Coronary artery (tissue), 2 donors: Measurements from ENCODE around the gene UBAP1L.

Experiments used
- DNase-seq: peaks from one replicate; pipeline ENCODE4 v3.0.0-alpha.2; 2017; ENCODE audit warnings: low spot score
- H3K27ac ChIP-seq, 2 donors: fragments of 200-600 bp; sonication (generic); one replicate each; pipeline ENCODE4 v1.5.1; 2016 to 2019
- H3K4me3 ChIP-seq: fragments of 200-600 bp; sonication (generic); 2 replicates; pipeline ENCODE4 v1.5.1; 2016; ENCODE audit warnings: mild to moderate bottlenecking, moderate library complexity
- CTCF ChIP-seq: fragments of 200-600 bp; sonication (generic); IDR thresholded peaks from one replicate; pipeline ENCODE4 v1.5.1; 2019; ENCODE audit warnings: antibody characterized with exemption

Gene UBAP1L

GRCh38 chr15:65134538-65134937, 19.5 kb upstream of the UBAP1L start:
- Histone ChIP-seq H3K27ac (no peak overlapping the region), H3K4me3 (peak overlapping the region; percentile 75)
- no peak for TF ChIP-seq CTCF
- DNase-seq, result no peak

- Histone ChIP-seq H3K27ac (peak within 1 kb of the TSS; percentile 75 to 85), H3K4me3 (peak within 1 kb of the TSS; percentile 75)
- DNase-seq, result peak; percentile 88
- no peak for TF ChIP-seq CTCF
Measured at GRCh38 chr15:65133548-65134200, 18.7 kb upstream of the UBAP1L start, which contains the start of gene PDCD7. Gene PDCD7, minus strand, starts transcription at chr15:65133808. Its CDS starts 27 bp downstream, at chr15:65133781.

GRCh38 chr15:65132878-65133547, 18.0 kb upstream of the UBAP1L start:
- no peak for TF ChIP-seq CTCF

GRCh38 chr15:65130941-65131340, 15.9 kb upstream of the UBAP1L start:
- H3K27ac ChIP-seq, result no peak overlapping the region
- no peak for TF ChIP-seq CTCF
- no peak for DNase-seq

More at GRCh38 chr15:65132878-65133547, 18.0 kb upstream of the UBAP1L start:
- Histone ChIP-seq H3K4me3 (peak overlapping the region; percentile 75), H3K27ac (peak overlapping the region; percentile 75 to 85)
- DNase-seq, result no peak

GRCh38 chr15:65115542-65115941, 542 bp upstream of the UBAP1L start:
- Histone ChIP-seq H3K4me3 (no peak overlapping the region), H3K27ac (no peak overlapping the region)
- no peak for TF ChIP-seq CTCF
- no peak for DNase-seq

More at GRCh38 chr15:65130941-65131340, 15.9 kb upstream of the UBAP1L start:
- H3K4me3 ChIP-seq, result no peak overlapping the region

GRCh38 chr15:65110676-65111292, 4.2 kb downstream of the UBAP1L start:
- H3K4me3 ChIP-seq, result no peak overlapping the region
- no peak for DNase-seq
- no peak for TF ChIP-seq CTCF
- H3K27ac ChIP-seq, result peak overlapping the region in 1 of 2 donors; percentile 35
